ENCODE results near the gene HOTAIR.

Gene HOTAIR

DNA sequence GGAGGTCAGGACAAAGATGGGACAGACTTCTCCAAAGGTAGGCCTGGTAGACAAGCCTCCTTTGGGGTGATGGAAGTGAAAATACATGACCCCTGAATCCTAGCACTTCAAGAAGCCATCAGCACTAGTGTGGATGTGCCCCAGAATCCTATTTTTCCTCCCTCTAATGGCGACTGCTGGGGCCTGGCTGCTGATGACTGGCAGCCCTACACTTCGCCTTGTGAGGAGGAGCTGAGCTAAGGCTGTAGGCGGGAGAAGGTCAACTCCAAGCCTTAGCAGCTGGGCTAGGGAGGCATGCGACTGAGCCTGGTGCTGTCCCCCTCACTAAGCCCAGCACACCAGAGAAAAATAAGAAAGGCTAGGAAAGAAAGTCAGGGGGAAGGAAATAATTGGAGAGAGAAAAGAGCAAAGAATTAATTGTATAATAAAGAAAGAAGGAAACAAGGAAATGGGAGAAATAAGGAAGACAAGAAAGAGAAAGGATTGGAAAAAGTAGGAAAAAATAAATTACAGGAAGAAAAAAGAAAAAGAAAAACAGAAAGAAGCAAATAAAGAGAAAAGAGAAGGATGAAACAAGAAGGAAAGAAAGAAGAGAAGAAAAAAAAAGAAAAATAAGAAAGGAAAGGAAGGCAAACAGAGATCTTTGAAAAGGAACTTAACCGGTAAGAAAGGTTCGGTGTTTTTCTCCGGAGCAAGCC, 5.5 kb upstream of the HOTAIR start:
- peaks cover 7% of the 10 kb centered on the region for H3K4me1 Mint-ChIP-seq (ENCODE audit: low read depth)
- no peak overlapping the region for H3K4me3 Mint-ChIP-seq
- no peak overlapping the region for H3K27ac Mint-ChIP-seq
- H3K9me3 Mint-ChIP-seq: no peaks in the 10 kb centered on the region
- H3K36me3 Mint-ChIP-seq (ENCODE audit: low read depth): peaks cover 3% of the 10 kb centered on the region
- H3K27me3 Mint-ChIP-seq (ENCODE audit: low read depth): peaks cover 97% of the 10 kb centered on the region

GRCh38 chr12:53978477-53979356, 4.0 kb upstream of the HOTAIR start:
- Mint-ChIP-seq H3K9me3 (no peaks in the 10 kb centered on the region), H3K27me3 (ENCODE audit: low read depth) (peaks cover 92% of the 10 kb centered on the region), H3K36me3 (ENCODE audit: low read depth) (peaks cover 3% of the 10 kb centered on the region), H3K27ac (no peak overlapping the region), H3K4me1 (ENCODE audit: low read depth) (peaks cover 3% of the 10 kb centered on the region), H3K4me3 (no peak overlapping the region)

DNA sequence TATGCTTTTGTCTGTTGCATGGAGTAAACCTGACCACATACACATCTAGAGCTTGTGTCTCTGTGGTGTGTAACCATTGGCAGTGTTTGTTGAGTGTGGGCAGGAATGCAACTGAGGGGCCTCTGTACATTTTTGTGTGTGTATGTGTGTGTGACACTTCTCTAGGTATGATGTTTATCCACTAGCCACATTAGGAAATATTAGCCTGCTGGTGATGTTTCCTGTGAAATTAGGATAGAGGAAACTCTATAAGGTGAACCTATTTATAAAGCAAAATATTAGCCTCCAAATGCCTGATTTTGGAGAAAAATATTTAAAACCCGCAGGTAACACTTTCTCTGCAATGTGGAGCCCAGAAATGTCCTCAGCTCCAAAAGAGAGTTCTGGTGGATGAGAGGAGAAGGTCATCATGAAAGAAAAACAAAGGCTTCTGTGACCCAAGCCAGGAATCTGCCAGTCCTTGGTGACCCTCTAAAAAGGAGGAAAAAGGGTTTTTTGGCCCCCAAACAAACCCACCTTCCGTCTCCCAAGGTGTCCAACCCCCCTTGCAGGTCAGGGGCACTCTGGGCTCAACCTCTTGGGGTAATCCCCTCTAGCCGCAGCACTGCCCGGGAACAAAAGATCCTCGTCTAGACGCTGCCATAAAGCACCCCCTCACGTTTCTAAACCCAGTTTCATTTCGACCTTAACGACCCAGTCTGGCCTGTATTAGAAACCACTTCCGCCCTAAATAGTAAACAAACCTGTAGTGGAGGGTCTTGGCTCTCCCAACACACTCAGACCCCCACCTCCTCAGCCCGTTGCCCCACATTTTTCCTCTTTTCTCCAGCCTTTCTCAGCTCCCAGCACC, 3.1 kb upstream of the HOTAIR start:
- H3K36me3 Mint-ChIP-seq (ENCODE audit: low read depth): peaks cover 8% of the 10 kb centered on the region
- H3K4me1 Mint-ChIP-seq (ENCODE audit: low read depth): peaks cover 9% of the 10 kb centered on the region
- no peak overlapping the region for H3K27ac Mint-ChIP-seq
- H3K9me3 Mint-ChIP-seq: no peaks in the 10 kb centered on the region
- H3K27me3 Mint-ChIP-seq (ENCODE audit: low read depth): peaks cover 90% of the 10 kb centered on the region
- H3K4me3 Mint-ChIP-seq: no peak overlapping the region

DNA sequence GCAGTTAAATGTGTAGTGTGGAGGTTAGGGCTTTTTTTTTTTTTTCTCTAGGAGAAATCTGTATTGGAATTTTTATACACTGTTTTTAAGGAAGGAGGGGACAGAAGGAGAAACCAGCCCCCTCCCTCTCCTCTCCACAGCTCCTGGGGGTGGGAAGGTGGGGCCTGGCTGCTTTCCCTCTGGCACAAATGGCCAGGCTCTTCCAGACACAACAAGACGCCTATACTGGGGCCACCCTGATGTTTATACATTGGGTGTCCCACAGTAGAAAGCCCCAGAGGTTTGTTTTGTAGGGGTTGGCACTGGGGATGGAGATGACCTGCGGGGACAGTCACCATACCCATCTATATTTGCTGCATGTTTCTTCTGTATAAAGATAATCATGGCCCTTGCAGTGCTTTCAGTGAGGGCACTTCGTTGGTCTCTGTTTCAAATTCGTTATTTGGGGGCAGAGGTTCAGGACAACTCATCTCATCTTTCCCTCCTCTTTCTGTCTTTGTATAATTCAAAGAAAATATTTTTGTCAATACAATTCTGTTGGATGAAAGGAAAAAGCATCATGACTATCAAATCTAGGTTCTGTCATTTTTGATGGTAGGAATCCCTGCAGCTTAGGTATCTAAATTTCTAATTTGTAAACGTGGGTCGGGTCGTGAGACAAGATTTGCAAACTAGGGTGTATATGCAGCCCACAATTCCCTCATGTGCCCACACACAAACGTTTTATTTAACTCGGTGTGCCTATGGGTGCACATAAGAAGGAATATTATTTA, 2.3 kb upstream of the HOTAIR start:
- Mint-ChIP-seq H3K9me3 (no peaks in the 10 kb centered on the region), H3K4me1 (ENCODE audit: low read depth) (peaks cover 9% of the 10 kb centered on the region), H3K4me3 (no peak overlapping the region), H3K27ac (no peak overlapping the region), H3K36me3 (ENCODE audit: low read depth) (peaks cover 8% of the 10 kb centered on the region), H3K27me3 (ENCODE audit: low read depth) (peaks cover 91% of the 10 kb centered on the region)

GRCh38 chr12:53976172-53976822, 1.5 kb upstream of the HOTAIR start:
- Mint-ChIP-seq H3K4me3 (no peak overlapping the region), H3K9me3 (no peaks in the 10 kb centered on the region), H3K27ac (peak overlapping the region; percentile 83), H3K36me3 (ENCODE audit: low read depth) (peaks cover 8% of the 10 kb centered on the region), H3K27me3 (ENCODE audit: low read depth) (peaks cover 92% of the 10 kb centered on the region), H3K4me1 (ENCODE audit: low read depth) (peaks cover 9% of the 10 kb centered on the region)

DNA sequence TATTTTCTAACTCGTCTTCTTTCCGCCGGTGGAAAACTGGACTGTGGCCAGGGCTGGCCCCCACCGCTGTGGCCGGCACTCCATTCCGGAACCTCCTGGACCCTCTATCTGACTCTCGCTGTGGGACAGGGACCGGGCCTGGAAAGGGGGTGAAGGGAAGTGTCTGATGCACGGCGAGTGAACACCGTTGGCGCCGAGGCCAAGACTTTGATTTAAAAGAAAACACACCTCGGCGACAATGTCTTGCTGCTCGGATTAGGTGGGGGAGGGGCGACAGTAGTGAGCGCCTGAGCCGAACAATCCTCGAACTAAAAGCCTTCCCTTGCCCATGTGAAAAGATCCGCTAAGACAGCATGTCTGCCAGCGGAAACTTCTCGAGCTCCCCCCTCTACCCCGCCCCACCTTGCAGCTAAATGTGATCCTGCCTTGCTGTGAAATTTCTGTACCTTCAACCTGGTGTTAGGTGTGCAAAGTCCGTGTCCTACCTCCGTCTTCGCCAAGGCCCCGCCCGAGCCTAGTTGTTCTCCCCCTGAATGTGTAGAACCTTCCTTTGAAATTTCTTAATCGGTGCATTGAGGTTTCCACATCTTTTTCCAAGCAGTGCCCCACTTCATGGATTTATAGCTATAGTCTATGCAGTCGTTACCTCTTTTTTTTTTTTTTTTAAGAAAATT, 862 bp upstream of the HOTAIR start:
- Mint-ChIP-seq H3K4me1 (ENCODE audit: low read depth) (peaks cover 9% of the 10 kb centered on the region), H3K27me3 (ENCODE audit: low read depth) (peaks cover 92% of the 10 kb centered on the region), H3K27ac (peak overlapping the region; percentile 83), H3K4me3 (peak overlapping the region; percentile 46), H3K9me3 (no peaks in the 10 kb centered on the region), H3K36me3 (ENCODE audit: low read depth) (peaks cover 8% of the 10 kb centered on the region)

DNA sequence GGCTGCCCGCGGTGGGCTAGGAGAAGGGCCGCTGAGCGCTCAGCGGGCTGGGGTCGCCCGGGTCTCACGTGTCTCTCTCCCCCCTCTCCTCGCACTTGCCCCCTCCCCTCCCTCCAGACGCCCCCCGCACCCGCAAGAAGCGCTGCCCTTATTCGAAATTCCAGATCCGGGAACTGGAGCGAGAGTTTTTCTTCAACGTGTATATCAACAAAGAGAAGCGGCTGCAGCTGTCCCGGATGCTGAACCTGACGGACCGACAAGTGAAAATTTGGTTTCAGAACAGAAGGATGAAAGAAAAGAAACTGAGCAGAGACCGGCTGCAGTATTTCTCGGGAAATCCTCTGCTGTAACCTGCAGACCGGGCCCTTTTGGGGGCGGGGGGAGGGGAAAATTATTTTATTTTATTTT, 314 bp upstream of the HOTAIR start:
- H3K4me1 Mint-ChIP-seq (ENCODE audit: low read depth): peaks cover 9% of the 10 kb centered on the region
- no peak overlapping the region for H3K4me3 Mint-ChIP-seq
- H3K27me3 Mint-ChIP-seq (ENCODE audit: low read depth): peaks cover 92% of the 10 kb centered on the region
- H3K9me3 Mint-ChIP-seq: no peaks in the 10 kb centered on the region
- peaks cover 7% of the 10 kb centered on the region for H3K36me3 Mint-ChIP-seq (ENCODE audit: low read depth)
- H3K27ac Mint-ChIP-seq: no peak overlapping the region

DNA sequence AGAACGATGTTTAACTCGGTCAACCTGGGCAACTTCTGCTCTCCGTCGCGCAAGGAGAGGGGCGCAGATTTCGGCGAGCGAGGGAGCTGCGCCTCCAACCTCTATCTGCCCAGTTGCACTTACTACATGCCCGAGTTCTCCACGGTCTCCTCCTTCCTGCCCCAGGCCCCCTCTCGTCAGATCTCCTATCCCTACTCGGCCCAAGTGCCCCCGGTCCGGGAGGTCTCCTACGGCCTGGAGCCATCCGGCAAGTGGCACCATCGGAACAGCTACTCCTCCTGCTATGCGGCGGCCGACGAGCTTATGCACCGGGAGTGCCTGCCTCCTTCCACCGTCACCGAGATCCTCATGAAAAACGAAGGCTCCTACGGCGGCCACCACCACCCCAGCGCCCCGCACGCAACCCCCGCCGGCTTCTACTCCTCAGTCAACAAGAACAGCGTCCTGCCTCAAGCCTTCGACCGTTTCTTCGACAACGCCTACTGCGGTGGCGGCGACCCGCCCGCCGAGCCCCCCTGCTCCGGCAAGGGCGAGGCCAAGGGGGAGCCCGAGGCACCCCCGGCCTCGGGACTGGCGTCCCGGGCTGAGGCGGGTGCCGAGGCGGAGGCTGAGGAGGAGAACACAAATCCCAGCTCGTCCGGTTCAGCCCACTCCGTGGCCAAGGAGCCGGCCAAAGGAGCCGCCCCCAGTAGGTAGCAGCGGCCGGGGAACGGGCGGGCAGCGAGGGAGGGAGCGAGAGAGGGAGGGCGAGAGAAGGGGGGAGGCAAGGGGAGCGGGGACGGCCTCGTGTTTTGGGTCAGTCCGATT, 1.3 kb downstream of the HOTAIR start:
- Mint-ChIP-seq H3K4me1 (ENCODE audit: low read depth) (peaks cover 9% of the 10 kb centered on the region), H3K36me3 (ENCODE audit: low read depth) (peaks cover 7% of the 10 kb centered on the region), H3K9me3 (no peaks in the 10 kb centered on the region), H3K4me3 (no peak overlapping the region), H3K27me3 (ENCODE audit: low read depth) (peaks cover 92% of the 10 kb centered on the region), H3K27ac (peak overlapping the region; percentile 69)

GRCh38 chr12:53972722-53973235, 2.0 kb downstream of the HOTAIR start, which contains the start of gene HOXC11:
HOXC11 (plus strand) TSS chr12:53973126; CDS start chr12:53973242, 116 bp downstream.
- Mint-ChIP-seq H3K27ac (peak within 1 kb of the TSS; percentile 69), H3K4me1 (ENCODE audit: low read depth) (peaks cover 9% of the 10 kb centered on the region)

GRCh38 chr12:53972152-53972702, 2.5 kb downstream of the HOTAIR start:
- H3K4me1 Mint-ChIP-seq (ENCODE audit: low read depth): peaks cover 9% of the 10 kb centered on the region
- no peaks in the 10 kb centered on the region for H3K9me3 Mint-ChIP-seq
- H3K27ac Mint-ChIP-seq: peak overlapping the region; percentile 69
- peaks cover 7% of the 10 kb centered on the region for H3K36me3 Mint-ChIP-seq (ENCODE audit: low read depth)
- peaks cover 92% of the 10 kb centered on the region for H3K27me3 Mint-ChIP-seq (ENCODE audit: low read depth)
- no peak overlapping the region for H3K4me3 Mint-ChIP-seq

More at GRCh38 chr12:53972722-53973235, 2.0 kb downstream of the HOTAIR start, which contains the start of gene HOXC11:
- H3K9me3 Mint-ChIP-seq: no peaks in the 10 kb centered on the region
- H3K4me3 Mint-ChIP-seq: no peak within 1 kb of the TSS
- peaks cover 92% of the 10 kb centered on the region for H3K27me3 Mint-ChIP-seq (ENCODE audit: low read depth)
- peaks cover 7% of the 10 kb centered on the region for H3K36me3 Mint-ChIP-seq (ENCODE audit: low read depth)

DNA sequence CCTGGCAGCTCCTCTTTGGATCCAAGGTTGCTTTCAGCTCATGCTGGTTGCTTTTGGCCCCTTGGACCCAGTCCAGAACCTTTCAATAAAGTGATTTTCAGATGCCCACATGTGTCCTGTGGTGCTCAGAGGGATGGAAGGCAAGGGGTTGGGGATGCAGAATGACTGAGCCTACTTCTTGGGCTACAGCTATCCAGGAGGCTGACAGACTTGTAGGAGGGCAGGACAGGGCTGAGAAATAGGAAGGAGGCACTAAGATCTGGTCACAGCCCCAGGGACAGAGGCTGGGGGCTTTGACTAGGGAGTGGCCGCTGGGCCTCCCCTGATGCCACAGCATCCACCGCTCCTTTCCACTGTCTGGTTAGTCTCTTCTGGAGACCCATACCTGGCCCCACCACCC, 3.1 kb downstream of the HOTAIR start:
- Mint-ChIP-seq H3K36me3 (ENCODE audit: low read depth) (peaks cover 7% of the 10 kb centered on the region), H3K4me1 (ENCODE audit: low read depth) (peaks cover 9% of the 10 kb centered on the region), H3K9me3 (no peaks in the 10 kb centered on the region), H3K27ac (no peak overlapping the region), H3K4me3 (no peak overlapping the region), H3K27me3 (ENCODE audit: low read depth) (peaks cover 92% of the 10 kb centered on the region)

- no peak overlapping the region for H3K27ac Mint-ChIP-seq
- peaks cover 14% of the 10 kb centered on the region for H3K4me1 Mint-ChIP-seq (ENCODE audit: low read depth)
- H3K27me3 Mint-ChIP-seq (ENCODE audit: low read depth): peaks cover 92% of the 10 kb centered on the region
- H3K4me3 Mint-ChIP-seq: no peak overlapping the region
- peaks cover 10% of the 10 kb centered on the region for H3K36me3 Mint-ChIP-seq (ENCODE audit: low read depth)
- no peaks in the 10 kb centered on the region for H3K9me3 Mint-ChIP-seq
These were observed 3.6 kb downstream of the HOTAIR start for GRCh38 chr12:53971129-53971528.

Data from T-helper 1 cell treated with Interleukin-12 subunit alpha and Interleukin-12 subunit beta and Interleukin-4 antibody, amounts not matched to agents 30 μg/mL and 1 μg/mL, for 36 hours (primary cell).